ENCODE results near the gene C16orf96. TPM values are rescaled to one million over a fixed set of nuclear protein-coding genes. Genes with fewer than 3 reads are reported as not detected.

Gene C16orf96
- total and polyA plus RNA-seq, 2 of the 13 experiments (the other 11 are each of a cell fraction or from before 2014, with no cell fraction given): 0.03 TPM; not detected in 1

- intact Hi-C loops (cut with micrococcal nuclease; ENCODE audit: unreplicated experiment): no loop called here
- FAIRE-seq (no peak), ATAC-seq (peak; percentile 50), DNase-seq (ENCODE audit: low spot score) (no peak)
- WGBS (ENCODE audit: low lambda C conversion rate): 19% methylated on average over 7 of the region's 7 CpGs
- Histone ChIP-seq H4K20me1 (ENCODE audit: insufficient read depth, low read length) (no peaks in the 10 kb centered on the region), H3K27ac (ENCODE audit: extremely low read length, insufficient read depth, low read length) (no peak overlapping the region), H3K79me2 (ENCODE audit: insufficient read depth, low read length) (no peaks in the 10 kb centered on the region), H3K36me3 (replicated peaks in 1 of 2; ENCODE audit: control insufficient read depth in 1 of 2, insufficient read depth in 2 of 2, low read length in 2 of 2) (no peaks in the 10 kb centered on the region), H3K9me3 (ENCODE audit: low read length) (peaks cover 8% of the 10 kb centered on the region), H3K4me3 (replicated peaks in 1 of 3; ENCODE audit: insufficient read depth in 1 of 3, low read depth in 2 of 3, low read length in 3 of 3) (no peak overlapping the region), H3K27me3 (ENCODE audit: control insufficient read depth in 1 of 2, insufficient read depth in 2 of 2, low read length in 2 of 2) (peaks cover 5 to 17% of the 10 kb centered on the region in 2 experiments; a peak in 3 of 5 replicates), H2AFZ (ENCODE audit: low read length) (peak overlapping the region; percentile 29), H3K4me1 (ENCODE audit: insufficient read depth, low read length) (peaks cover 24% of the 10 kb centered on the region), H3K9ac (ENCODE audit: insufficient read depth, low read depth, low read length) (no peak overlapping the region), H3K4me2 (ENCODE audit: low read depth, low read length) (peak overlapping the region; percentile 51)
- TF ChIP-seq, protein P1, sequence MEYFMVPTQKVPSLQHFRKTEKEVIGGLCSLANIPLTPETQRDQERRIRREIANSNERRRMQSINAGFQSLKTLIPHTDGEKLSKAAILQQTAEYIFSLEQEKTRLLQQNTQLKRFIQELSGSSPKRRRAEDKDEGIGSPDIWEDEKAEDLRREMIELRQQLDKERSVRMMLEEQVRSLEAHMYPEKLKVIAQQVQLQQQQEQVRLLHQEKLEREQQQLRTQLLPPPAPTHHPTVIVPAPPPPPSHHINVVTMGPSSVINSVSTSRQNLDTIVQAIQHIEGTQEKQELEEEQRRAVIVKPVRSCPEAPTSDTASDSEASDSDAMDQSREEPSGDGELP (IDR thresholded peaks at IDR 0.05; ENCODE audit: borderline replicate concordance, low read depth): no peak
- TF ChIP-seq NFE2L2 (IDR thresholded peaks at IDR 0.05; ENCODE audit: low read length) (no peak), ZNF205 (CRISPR knock-in tag; IDR thresholded peaks at IDR 0.05) (no peak), KDM5B (CRISPR knock-in tag; IDR thresholded peaks at IDR 0.05; ENCODE audit: borderline replicate concordance) (no peak), FOXC1 (CRISPR knock-in tag; IDR thresholded peaks at IDR 0.05; ENCODE audit: borderline replicate concordance) (no peak), FOXK2 (IDR thresholded peaks at IDR 0.05) (no peak), ZNF670 (CRISPR knock-in tag; IDR thresholded peaks at IDR 0.05; ENCODE audit: borderline replicate concordance) (no peak), SSRP1 (CRISPR knock-in tag; IDR thresholded peaks at IDR 0.05) (no peak), ZFX (CRISPR knock-in tag; IDR thresholded peaks at IDR 0.05; ENCODE audit: low read depth) (no peak), U2AF1 (optimal IDR thresholded peaks at IDR 0.05; ENCODE audit: low read depth, low read length) (no peak), NPAS2 (CRISPR knock-in tag; IDR thresholded peaks at IDR 0.05; ENCODE audit: borderline replicate concordance) (no peak), TCF12 (IDR thresholded peaks at IDR 0.05) (no peak), TCF12 (CRISPR knock-in tag; IDR thresholded peaks at IDR 0.05) (no peak)
- TF ChIP-seq, protein P2, sequence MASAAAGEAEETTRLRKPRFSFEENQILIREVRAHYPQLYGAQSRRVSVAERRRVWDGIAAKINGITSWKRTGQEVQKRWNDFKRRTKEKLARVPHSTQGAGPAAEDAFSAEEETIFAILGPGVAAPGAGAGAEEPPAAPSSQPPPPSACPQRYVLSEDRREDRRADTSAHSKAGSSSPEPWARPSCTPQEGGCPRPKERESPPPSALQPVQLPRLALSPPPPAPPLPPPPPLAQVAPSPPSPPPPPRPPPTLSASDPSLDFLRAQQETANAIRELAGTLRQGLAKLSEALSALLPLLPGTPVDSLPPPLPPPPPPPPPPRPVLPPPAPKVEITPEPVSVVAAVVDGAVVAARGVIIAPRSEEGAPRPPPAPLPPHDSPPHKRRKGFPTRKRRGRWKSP (CRISPR knock-in tag; IDR thresholded peaks at IDR 0.05): no peak
- in situ Hi-C loops (cut with HindIII; ENCODE audit: extremely low pct_ligation_motif_present, low pct_unique_long_range_greater_than_20kb): loop anchor here (10.0 kb wide), 1 partner anchor 71 kb away; no protein-coding TSS in a partner anchor
- POLR2A ChIA-PET: interaction anchor here (1.0 to 1.4 kb wide), 2 partner anchors 30 to 32 kb away, joined by 3 to 5 read pairs; no protein-coding TSS in a partner anchor
- CTCF ChIA-PET (ENCODE audit: low intra/inter-chr PET ratio, low total read pairs): interaction anchor here (1.5 kb wide), 1 partner anchor 68 kb away, joined by 8 read pairs; no protein-coding TSS in a partner anchor
- no TSS peak for BruUV-seq (replicated peaks)
Measured at GRCh38 chr16:4586291-4586690, 30.2 kb downstream of the C16orf96 start.

All from HepG2 (cell line).